Endothelial cell of umbilical vein (primary cell): Measurements from ENCODE around the gene TMEM150C. TPM values are rescaled to one million over a fixed set of nuclear protein-coding genes. Genes with fewer than 3 reads are reported as not detected.

ENCODE experiments used
- BruUV-seq: library from RNA; stranded (reverse); fragments of 400-500 nt; replicated peaks from 2 replicates; lab custom pipeline; 2021; lab: Mats Ljungman, UMichigan
- CTCF ChIA-PET: fragments of 300-600, 350-600 bp; sonication (Branson Sonifier 250); formaldehyde crosslinking; loops from one replicate; lab custom pipeline; 2021; ENCODE audit warnings: antibody characterized with exemption, inconsistent platforms; lab: Charles Lee
- POLR2A ChIA-PET: fragments of 300-600, 350-600 bp; sonication (Branson Sonifier 250); formaldehyde crosslinking; loops from one replicate; lab custom pipeline; 2021; ENCODE audit warnings: antibody characterized with exemption, inconsistent platforms; lab: Charles Lee
- DNase-seq: peaks from one replicate; pipeline ENCODE4 v3.0.0-alpha.2; 2011; ENCODE audit warnings: low read depth, low spot score
- FAIRE-seq: peaks from 2 replicates; lab custom pipeline; 2011; peaks lifted over from hg19 to GRCh38; lab: Jason Lieb, UNC
- H2AFZ ChIP-seq: 2 replicates; pipeline ENCODE4 v1.6.0; 2012; ENCODE audit warnings: low read depth, low read length, control low read depth, inconsistent platforms
- H3K27ac ChIP-seq: 2 replicates; pipeline ENCODE4 v1.5.1; 2011; ENCODE audit warnings: low read depth, mild to moderate bottlenecking, control low read depth, low read length, moderate library complexity; ENCODE audit not compliant: insufficient read depth
- H3K27me3 ChIP-seq, 2 experiments: 2 replicates each; pipeline versions ENCODE4 v1.6.0 to v1.6.1; 2011; ENCODE audit warnings: low read length in 2 of 2, mixed read lengths in 1 of 2; ENCODE audit not compliant: control insufficient read depth in 2 of 2, insufficient read depth in 2 of 2
- H3K36me3 ChIP-seq, 2 experiments: 2 replicates in 1 of 2; 3 replicates in 1 of 2; pipeline ENCODE4 v1.5.1; 2011; ENCODE audit warnings: low read length in 2 of 2, mild to moderate bottlenecking in 1 of 2, moderate library complexity in 1 of 2; ENCODE audit not compliant: control insufficient read depth in 2 of 2, insufficient read depth in 2 of 2; ENCODE audit errors: extremely low read depth in 1 of 2
- H3K4me1 ChIP-seq: 3 replicates; pipeline ENCODE4 v1.5.1; 2011; ENCODE audit warnings: mild to moderate bottlenecking, low read length; ENCODE audit not compliant: control insufficient read depth, insufficient read depth; ENCODE audit errors: extremely low read depth
- H3K4me2 ChIP-seq: 2 replicates; pipeline ENCODE4 v1.6.1; 2011; ENCODE audit warnings: low read length, control low read depth, mixed read lengths; ENCODE audit not compliant: insufficient read depth
- H3K4me3 ChIP-seq, 3 experiments: fragments of 200-600 bp in 1 of 3; sonication (generic), shearing (Covaris generic) in 1 of 3; replicated peaks in 1 of 3; 2 replicates each; pipeline ENCODE4 v1.5.1; 2011 to 2016; ENCODE audit warnings: control low read depth in 3 of 3, low read length in 3 of 3, mild to moderate bottlenecking in 2 of 3, inconsistent platforms in 1 of 3, low read depth in 1 of 3, moderate library complexity in 1 of 3; ENCODE audit not compliant: insufficient read depth in 1 of 3
- H3K79me2 ChIP-seq: 2 replicates; pipeline ENCODE4 v1.6.0; 2012; ENCODE audit warnings: low read length, inconsistent platforms; ENCODE audit not compliant: control insufficient read depth, insufficient read depth
- H3K9ac ChIP-seq: replicated peaks from 2 replicates; pipeline ENCODE3; 2011; ENCODE audit warnings: low read length, control low read depth; ENCODE audit not compliant: insufficient read depth; ENCODE audit errors: extremely low read depth
- H3K9me1 ChIP-seq: replicated peaks from 3 replicates; pipeline ENCODE4 v1.6.0; 2011; ENCODE audit warnings: mild to moderate bottlenecking, low read length; ENCODE audit not compliant: control insufficient read depth, insufficient read depth; ENCODE audit errors: extremely low read depth
- H3K9me3 ChIP-seq: replicated peaks from 2 replicates; pipeline ENCODE4 v1.5.1; 2012; ENCODE audit warnings: low read length, inconsistent platforms; ENCODE audit not compliant: control insufficient read depth, insufficient read depth
- H4K20me1 ChIP-seq: replicated peaks from 2 replicates; pipeline ENCODE3; 2011; ENCODE audit warnings: mild to moderate bottlenecking, low read length; ENCODE audit not compliant: control insufficient read depth, insufficient read depth; ENCODE audit errors: extremely low read depth
- EZH2 ChIP-seq: IDR thresholded peaks from 2 replicates; pipeline ENCODE4 v1.6.1; 2012; ENCODE audit warnings: borderline replicate concordance, low read depth, mild to moderate bottlenecking, moderate library complexity, low read length, inconsistent platforms; ENCODE audit not compliant: severe bottlenecking
- FOS ChIP-seq: IDR thresholded peaks from 2 replicates; pipeline ENCODE4 v1.6.1; 2011; ENCODE audit warnings: mild to moderate bottlenecking, low read length, moderate library complexity, borderline replicate concordance; ENCODE audit not compliant: insufficient read depth
- GATA2 ChIP-seq: IDR thresholded peaks from 2 replicates; pipeline ENCODE4 v1.7.0; 2011; ENCODE audit warnings: low read depth, mild to moderate bottlenecking, moderate library complexity, mixed read lengths, low read length; ENCODE audit not compliant: insufficient read length, insufficient read depth
- JUN ChIP-seq: IDR thresholded peaks from 2 replicates; pipeline ENCODE4 v1.6.1; 2011; ENCODE audit warnings: borderline replicate concordance, low read depth; ENCODE audit not compliant: insufficient read length, insufficient read depth
- MYC ChIP-seq: IDR thresholded peaks from one replicate; pipeline ENCODE4 v1.6.1; 2011; ENCODE audit warnings: mild to moderate bottlenecking, low read depth, low read length
- POLR2A ChIP-seq: IDR thresholded peaks from 2 replicates; pipeline ENCODE4 v1.6.1; 2012; ENCODE audit warnings: low read depth, mild to moderate bottlenecking, control low read depth, low read length
- POLR2AphosphoS5 ChIP-seq: IDR thresholded peaks from 2 replicates; pipeline ENCODE4 v1.6.1; 2012; ENCODE audit warnings: low read depth, mild to moderate bottlenecking, control low read depth, low read length, moderate library complexity; ENCODE audit not compliant: insufficient read depth
- dilution Hi-C: fragments of 300-500 bp; cut with MboI; formaldehyde crosslinking; loops from one replicate; pipeline ENCODE4 v1.15.0; 2019; ENCODE audit warnings: low sequenced_read_pairs; ENCODE audit not compliant: extremely low pct_ligation_motif_present
- intact Hi-C: fragments of 100-400 bp; cut with micrococcal nuclease; formaldehyde crosslinking; loops from one replicate; pipeline ENCODE4 v1.10.0; 2022
- polyA plus RNA-seq, 4 experiments: library from polyadenylated mRNA; depleted of rRNA in 3 of 4; stranded (reverse) in 3 of 4; unstranded in 1 of 4; fragments of >200 nt; gene quantifications; 2 replicates each; pipeline versions ENCODE4 v1.2.1 to v1.2.3, GENCODE V29; 2011 to 2012; ENCODE audit warnings: missing spikeins in 1 of 4
- total RNA-seq: library from RNA; stranded (reverse); gene quantifications from 2 replicates; pipeline ENCODE4 v1.2.3, GENCODE V29; 2021
- TF ChIP-seq, protein P1 (sequence below): IDR thresholded peaks from 2 replicates; pipeline ENCODE4 v1.6.1; 2011; ENCODE audit not compliant: insufficient read depth, insufficient read length
- TF ChIP-seq, protein P2 (sequence below), 2 donors: IDR thresholded peaks; 1 replicate in 1 of 2; 2 replicates in 1 of 2; pipeline ENCODE4 v1.5.1; 2011; ENCODE audit warnings: low read length in 2 of 2, mild to moderate bottlenecking in 2 of 2, moderate library complexity in 2 of 2, control low read depth in 1 of 2, inconsistent platforms in 1 of 2, low read depth in 1 of 2; ENCODE audit not compliant: insufficient read depth in 1 of 2; ENCODE audit errors: extremely low read depth in 1 of 2

The TMEM150C gene
- total and polyA plus RNA-seq, 2 donors (not counting 3 experiments of a cell fraction or from before 2014, with no cell fraction given): 4.1 to 6.6 TPM

DNA sequence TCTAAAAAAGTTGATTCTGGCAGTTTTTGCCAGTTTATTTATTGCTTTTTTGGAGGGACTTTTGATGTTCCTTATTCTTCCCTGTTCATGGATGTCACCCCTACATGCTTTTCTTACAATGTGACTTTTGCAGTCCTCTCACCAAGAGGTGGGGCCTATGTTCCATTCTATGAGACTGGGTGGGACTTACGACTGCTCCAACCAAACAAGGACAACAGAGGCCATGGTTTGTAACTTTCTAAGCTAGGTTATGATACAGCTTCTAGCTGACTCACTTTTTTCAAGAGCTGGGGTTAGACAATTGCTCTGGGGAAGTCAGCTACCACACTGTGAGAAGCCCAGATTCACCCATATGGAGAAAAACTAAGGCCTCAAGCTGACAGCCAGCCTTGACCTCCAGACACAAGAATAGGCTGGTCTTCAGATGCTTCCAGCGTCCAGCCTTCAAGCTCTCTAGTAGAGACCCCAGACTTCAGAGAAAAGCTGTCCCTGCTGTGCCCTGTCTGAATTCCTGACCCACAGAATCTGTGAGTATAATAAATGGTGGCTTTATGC is 91.9 kb downstream of the TMEM150C start:
- H2AFZ ChIP-seq: no peak overlapping the region
- POLR2A ChIA-PET: no interaction called here
- BruUV-seq: no TSS peak
- no peak overlapping the region for H3K27ac ChIP-seq
- CTCF ChIA-PET: interaction anchor here (0.6 to 17.0 kb wide), 8 partner anchors 10 to 637 kb away, joined by 3 to 500 read pairs (median 3); no protein-coding TSS in a partner anchor
- H4K20me1 ChIP-seq: no peaks in the 10 kb centered on the region
- H3K36me3 ChIP-seq: no peaks in the 10 kb centered on the region
- no peaks in the 10 kb centered on the region for H3K4me1 ChIP-seq
- H3K9me1 ChIP-seq: no peaks in the 10 kb centered on the region
- H3K27me3 ChIP-seq: no peaks in the 10 kb centered on the region
- H3K79me2 ChIP-seq: no peaks in the 10 kb centered on the region
- intact Hi-C loops: loop anchor here (5.0 kb wide), 1 partner anchor 47 kb away; no protein-coding TSS in a partner anchor
- H3K9ac ChIP-seq: no peak overlapping the region
- no peak overlapping the region for H3K4me3 ChIP-seq
- TF ChIP-seq EZH2: no peak
- no peak for TF ChIP-seq MYC
- no peak for TF ChIP-seq GATA2
- TF ChIP-seq FOS: no peak
- TF ChIP-seq, protein P1, sequence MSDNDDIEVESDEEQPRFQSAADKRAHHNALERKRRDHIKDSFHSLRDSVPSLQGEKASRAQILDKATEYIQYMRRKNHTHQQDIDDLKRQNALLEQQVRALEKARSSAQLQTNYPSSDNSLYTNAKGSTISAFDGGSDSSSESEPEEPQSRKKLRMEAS: no peak
- TF ChIP-seq POLR2A: no peak
- no peaks in the 10 kb centered on the region for H3K9me3 ChIP-seq
- FAIRE-seq (peak; percentile 53), DNase-seq (peak; percentile 61)
- dilution Hi-C loops: no loop called here
- H3K4me2 ChIP-seq: no peak overlapping the region

DNA sequence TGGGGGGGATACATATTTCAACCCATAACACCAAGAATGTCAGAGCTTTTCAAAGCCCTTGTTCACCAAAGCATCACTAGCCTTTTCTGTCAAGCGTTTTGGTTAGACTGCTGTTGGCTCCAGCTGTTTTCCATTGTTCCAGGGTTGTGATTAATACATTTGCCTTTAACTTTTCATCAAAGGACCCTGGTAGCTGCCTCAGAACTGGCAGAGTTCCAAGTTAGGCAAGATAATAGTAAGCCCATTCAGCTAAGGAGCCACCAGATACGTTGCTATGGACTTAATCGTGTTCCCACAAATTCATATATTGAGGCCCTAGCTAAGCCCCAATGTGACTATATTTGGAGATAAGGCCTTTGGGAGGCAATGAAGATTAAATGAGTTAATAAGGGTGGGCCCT is 94.3 kb downstream of the TMEM150C start:
- dilution Hi-C loops: no loop called here
- POLR2A ChIA-PET: no interaction called here
- no TSS peak for BruUV-seq

More for the DNA sequence above, 94.3 kb downstream of the TMEM150C start:
- no peak overlapping the region for H3K9ac ChIP-seq
- H3K27ac ChIP-seq: no peak overlapping the region
- H3K9me3 ChIP-seq: no peaks in the 10 kb centered on the region
- H3K4me1 ChIP-seq: no peaks in the 10 kb centered on the region
- no peak overlapping the region for H3K4me2 ChIP-seq
- no peaks in the 10 kb centered on the region for H3K9me1 ChIP-seq
- CTCF ChIA-PET: interaction anchor here (17.0 kb wide), 1 partner anchor 273 kb away, joined by 500 read pairs; no protein-coding TSS in a partner anchor
- H3K79me2 ChIP-seq: no peaks in the 10 kb centered on the region
- no peak overlapping the region for H2AFZ ChIP-seq
- intact Hi-C loops: loop anchor here (5.0 kb wide), 1 partner anchor 50 kb away; no protein-coding TSS in a partner anchor
- FAIRE-seq (peak; percentile 74), DNase-seq (peak; percentile 12)
- H3K4me3 ChIP-seq: no peak overlapping the region
- H4K20me1 ChIP-seq: no peaks in the 10 kb centered on the region
- H3K27me3 ChIP-seq: no peaks in the 10 kb centered on the region
- TF ChIP-seq FOS (no peak), GATA2 (no peak), EZH2 (no peak), JUN (no peak), POLR2A (no peak), MYC (no peak), POLR2AphosphoS5 (no peak)
- TF ChIP-seq, protein P2, sequence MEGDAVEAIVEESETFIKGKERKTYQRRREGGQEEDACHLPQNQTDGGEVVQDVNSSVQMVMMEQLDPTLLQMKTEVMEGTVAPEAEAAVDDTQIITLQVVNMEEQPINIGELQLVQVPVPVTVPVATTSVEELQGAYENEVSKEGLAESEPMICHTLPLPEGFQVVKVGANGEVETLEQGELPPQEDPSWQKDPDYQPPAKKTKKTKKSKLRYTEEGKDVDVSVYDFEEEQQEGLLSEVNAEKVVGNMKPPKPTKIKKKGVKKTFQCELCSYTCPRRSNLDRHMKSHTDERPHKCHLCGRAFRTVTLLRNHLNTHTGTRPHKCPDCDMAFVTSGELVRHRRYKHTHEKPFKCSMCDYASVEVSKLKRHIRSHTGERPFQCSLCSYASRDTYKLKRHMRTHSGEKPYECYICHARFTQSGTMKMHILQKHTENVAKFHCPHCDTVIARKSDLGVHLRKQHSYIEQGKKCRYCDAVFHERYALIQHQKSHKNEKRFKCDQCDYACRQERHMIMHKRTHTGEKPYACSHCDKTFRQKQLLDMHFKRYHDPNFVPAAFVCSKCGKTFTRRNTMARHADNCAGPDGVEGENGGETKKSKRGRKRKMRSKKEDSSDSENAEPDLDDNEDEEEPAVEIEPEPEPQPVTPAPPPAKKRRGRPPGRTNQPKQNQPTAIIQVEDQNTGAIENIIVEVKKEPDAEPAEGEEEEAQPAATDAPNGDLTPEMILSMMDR (IDR thresholded peaks at IDR 0.05; ENCODE audit: extremely low read depth in 1 of 2, insufficient read depth in 1 of 2, low read depth in 1 of 2, low read length in 2 of 2): no peak
- TF ChIP-seq, protein P1: no peak
- H3K36me3 ChIP-seq: peaks cover 2 to 3% of the 10 kb centered on the region in 2 experiments
